Kidney epithelial cell (primary cell): ENCODE measurements around the gene IL23A. TPM values are rescaled to one million over a fixed set of nuclear protein-coding genes. Genes with fewer than 3 reads are reported as not detected.
"Not testable (repeated sequence)": the region's sequence is repeated elsewhere in the genome, so short reads cannot be mapped to it uniquely, and the experiment has no call there.

Source experiments
- DNase-seq: peaks from one replicate; pipeline ENCODE4 v3.0.0-alpha.2; 2010; ENCODE audit warnings: low read depth
- H3K27me3 ChIP-seq: 2 replicates; pipeline ENCODE4 v1.6.0; 2011; ENCODE audit warnings: low read length; ENCODE audit not compliant: control insufficient read depth, insufficient read depth
- H3K36me3 ChIP-seq: 2 replicates; pipeline ENCODE4 v1.5.1; 2011; ENCODE audit warnings: low read length; ENCODE audit not compliant: control insufficient read depth, insufficient read depth
- H3K4me3 ChIP-seq: 2 replicates; pipeline ENCODE4 v1.5.1; 2011; ENCODE audit warnings: low read depth, mild to moderate bottlenecking, control low read depth, low read length
- CTCF ChIP-seq: IDR thresholded peaks from 2 replicates; pipeline ENCODE4 v1.5.1; 2011; ENCODE audit warnings: mild to moderate bottlenecking, moderate library complexity, low read length, control low read depth, inconsistent platforms; ENCODE audit not compliant: insufficient read depth, poor library complexity, severe bottlenecking
- total RNA-seq: library from RNA; depleted of rRNA; stranded (reverse); fragments of >200 nt; gene quantifications from 2 replicates; pipeline ENCODE4 v1.2.3, GENCODE V29; 2015

The IL23A gene
- total RNA-seq, 1 donor from 2014 or later, result 33.6 TPM

GRCh38 chr12:56317675-56318074 is 21.0 kb upstream of the IL23A start:
- Histone ChIP-seq H3K27me3 (no peaks in the 10 kb centered on the region), H3K4me3 (no peak overlapping the region), H3K36me3 (no peaks in the 10 kb centered on the region)
- DNase-seq, result no peak
- TF ChIP-seq CTCF, result no peak

GRCh38 chr12:56321027-56321426 is 17.7 kb upstream of the IL23A start:
- H3K4me3 ChIP-seq, result no peak overlapping the region
- no peak for DNase-seq
- H3K27me3 ChIP-seq, result no peaks in the 10 kb centered on the region
- peaks cover 3% of the 10 kb centered on the region for H3K36me3 ChIP-seq
- TF ChIP-seq CTCF, result no peak

GRCh38 chr12:56321610-56322009 is 17.1 kb upstream of the IL23A start:
- H3K27me3 ChIP-seq, H3K36me3 ChIP-seq, DNase-seq, H3K4me3 ChIP-seq: not testable (repeated sequence)

- no peak overlapping the region for H3K4me3 ChIP-seq
- H3K27me3 ChIP-seq, result no peaks in the 10 kb centered on the region
- peaks cover 3% of the 10 kb centered on the region for H3K36me3 ChIP-seq
- DNase-seq, result no peak
- no peak for TF ChIP-seq CTCF
These were observed 14.5 kb upstream of the IL23A start for GRCh38 chr12:56324206-56324605.

- no peak for DNase-seq
- peaks cover 3% of the 10 kb centered on the region for H3K36me3 ChIP-seq
- H3K4me3 ChIP-seq, result no peak overlapping the region
- no peak for TF ChIP-seq CTCF
- H3K27me3 ChIP-seq, result no peaks in the 10 kb centered on the region
These were observed 12.6 kb upstream of the IL23A start for GRCh38 chr12:56326126-56326525.

GRCh38 chr12:56326533-56326932 is 12.2 kb upstream of the IL23A start:
- no peak for DNase-seq

More at GRCh38 chr12:56326533-56326932, 12.2 kb upstream of the IL23A start:
- no peaks in the 10 kb centered on the region for H3K27me3 ChIP-seq
- TF ChIP-seq CTCF, result no peak
- no peak overlapping the region for H3K4me3 ChIP-seq
- peaks cover 3% of the 10 kb centered on the region for H3K36me3 ChIP-seq
